Activated CD8-positive, alpha-beta memory T cell treated with anti-CD3 and anti-CD28 coated beads for 48 hours (primary cell): Measurements from ENCODE around the gene PTPRN2.

Experiments used
- DNase-seq, 3 experiments: peaks; one replicate each; pipeline ENCODE4 v3.0.0-alpha.2; 2020; ENCODE audit warnings: low read depth in 2 of 3, low spot score in 2 of 3

The PTPRN2 gene

GRCh38 chr7:158013085-158013668, 574.4 kb downstream of the PTPRN2 start:
- DNase-seq: no peak

- no peak for DNase-seq
These were observed 575.7 kb downstream of the PTPRN2 start for GRCh38 chr7:158011941-158012340.

- no peak for DNase-seq
These were observed 576.5 kb downstream of the PTPRN2 start for GRCh38 chr7:158010961-158011693.

- DNase-seq: no peak
These were observed 577.7 kb downstream of the PTPRN2 start for GRCh38 chr7:158009886-158010285.

- no peak for DNase-seq
These were observed 579.4 kb downstream of the PTPRN2 start for GRCh38 chr7:158008267-158008666.

- DNase-seq: no peak
These were observed 579.8 kb downstream of the PTPRN2 start for GRCh38 chr7:158007697-158008257.

GRCh38 chr7:158006841-158007696, 580.6 kb downstream of the PTPRN2 start:
- no peak for DNase-seq

- DNase-seq: no peak
These were observed 582.1 kb downstream of the PTPRN2 start for GRCh38 chr7:158005531-158005930.

GRCh38 chr7:158004123-158004490, 583.5 kb downstream of the PTPRN2 start:
- DNase-seq: no peak

GRCh38 chr7:158003441-158004122, 584.0 kb downstream of the PTPRN2 start:
- no peak for DNase-seq

- no peak for DNase-seq
These were observed 585.0 kb downstream of the PTPRN2 start for GRCh38 chr7:158002486-158003080.

GRCh38 chr7:158001621-158002320, 585.9 kb downstream of the PTPRN2 start:
- no peak for DNase-seq

- DNase-seq: no peak
These were observed 586.6 kb downstream of the PTPRN2 start for GRCh38 chr7:158001003-158001402.

GRCh38 chr7:158000160-158000559, 587.5 kb downstream of the PTPRN2 start:
- no peak for DNase-seq

- no peak for DNase-seq
These were observed 588.6 kb downstream of the PTPRN2 start for GRCh38 chr7:157998884-157999552.

GRCh38 chr7:157997471-157997870, 590.2 kb downstream of the PTPRN2 start:
- no peak for DNase-seq

GRCh38 chr7:157997080-157997440, 590.6 kb downstream of the PTPRN2 start:
- no peak for DNase-seq

- DNase-seq: no peak
These were observed 591.1 kb downstream of the PTPRN2 start for GRCh38 chr7:157996359-157997079.

- no peak for DNase-seq
These were observed 591.8 kb downstream of the PTPRN2 start for GRCh38 chr7:157995815-157996214.
